Peyer's patch (tissue), 4 donors: ENCODE data around the gene TOMM20. TPM values are rescaled to one million over a fixed set of nuclear protein-coding genes. Genes with fewer than 3 reads are reported as not detected.
A peak's percentile ranks its signal among the peaks of the same experiment; 100 is the strongest.

Experiments used
- DNase-seq, 3 donors: peaks; one replicate each; pipeline ENCODE4 v3.0.0-alpha.2; 2017 to 2019
- H3K27ac ChIP-seq, 4 donors: fragments of 200-600 bp; sonication (generic); one replicate each; pipeline ENCODE4 v1.5.1; 2016 to 2019
- H3K27me3 ChIP-seq, 2 donors: fragments of 200-600 bp; sonication (generic); one replicate each; pipeline ENCODE4 v1.5.1; 2019
- H3K36me3 ChIP-seq, 3 donors: fragments of 200-600 bp; sonication (generic); one replicate each; pipeline ENCODE4 v1.5.1; 2016 to 2019
- H3K4me1 ChIP-seq, 4 donors: fragments of 200-600 bp; sonication (generic); one replicate each; pipeline ENCODE4 v1.5.1; 2016 to 2019
- H3K4me3 ChIP-seq, 4 donors: fragments of 200-600 bp; sonication (generic); 1 replicate in 3 of 4; 2 replicates in 1 of 4; pipeline ENCODE4 v1.5.1; 2016 to 2019; ENCODE audit warnings: mild to moderate bottlenecking in 1 of 4
- H3K9me3 ChIP-seq, 4 donors: fragments of 200-600 bp; sonication (generic); one replicate each; pipeline ENCODE4 v1.5.1; 2016 to 2019; ENCODE audit warnings: mild to moderate bottlenecking in 1 of 4
- POLR2A ChIP-seq, 2 donors: fragments of 450-650 bp; IDR thresholded peaks; one replicate each; pipeline ENCODE4 v1.5.1; 2017; ENCODE audit warnings: antibody characterized with exemption in 2 of 2, mild to moderate bottlenecking in 2 of 2, moderate library complexity in 2 of 2
- total RNA-seq, 4 donors: library from RNA; depleted of rRNA; stranded (reverse); fragments of >200 nt; gene quantifications; one replicate each; pipeline ENCODE4 v1.1.0, GENCODE V29; 2016
- TF ChIP-seq, protein P1 (sequence below), 6 experiments: fragments of 450-650 bp in 4 of 6; fragments of 200-600 bp in 2 of 6; sonication (generic) in 1 of 6; IDR thresholded peaks; one replicate each; pipeline ENCODE4 v1.5.1; 2017 to 2019; ENCODE audit warnings: antibody characterized with exemption in 6 of 6, mild to moderate bottlenecking in 3 of 6, moderate library complexity in 1 of 6

The TOMM20 gene
- 10 to 100 TPM; 38.0 to 44.3 (median 42.8) TPM for total RNA-seq

DNA sequence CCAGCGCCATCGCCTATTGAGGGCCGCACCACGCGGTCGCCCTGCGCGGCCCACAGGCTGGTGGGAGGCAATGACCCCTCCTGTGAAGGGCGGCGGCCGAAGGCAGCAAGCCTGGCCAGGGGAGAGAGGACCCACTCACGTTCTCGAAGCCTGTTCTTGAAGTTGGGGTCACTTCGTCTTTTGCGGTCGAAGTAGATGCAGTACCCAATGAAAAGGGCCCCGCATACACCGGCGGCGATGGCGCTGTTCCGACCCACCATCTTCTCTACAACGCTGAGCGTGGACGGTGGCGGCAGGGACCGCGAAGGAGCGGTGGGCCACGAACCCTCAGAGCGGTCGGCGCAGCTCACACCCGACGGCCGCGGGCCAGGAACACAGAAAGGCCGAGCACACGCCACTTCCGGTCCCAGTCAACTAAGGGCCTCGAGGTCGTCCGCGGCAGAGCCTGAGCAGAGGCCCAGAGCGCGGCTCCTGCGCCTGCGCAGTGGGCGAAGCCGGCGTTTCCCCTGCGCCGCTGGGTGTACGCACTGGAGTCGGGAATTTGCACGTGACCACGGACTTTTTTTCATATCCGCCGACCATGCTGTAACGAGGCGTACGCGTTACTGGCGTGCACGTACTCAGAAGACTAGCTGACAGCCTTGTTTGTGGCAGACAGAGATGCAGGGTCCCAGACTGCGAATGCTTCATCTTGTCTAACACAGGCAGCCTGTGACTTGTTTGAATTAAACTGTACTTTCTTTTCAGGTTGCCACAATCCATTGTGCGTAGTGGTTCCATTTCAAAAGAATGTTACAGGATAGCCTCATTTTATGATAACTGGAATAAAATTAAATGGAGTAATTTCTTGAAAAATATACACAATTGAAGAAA lies at the start of gene TOMM20:
Gene TOMM20, minus strand, starts transcription at position 382 of the 873 bp plus-strand sequence. Its CDS starts 122 bp downstream, at position 260.
- Histone ChIP-seq H3K27ac (peak within 1 kb of the TSS; percentile 83 to 87 (median 86)), H3K4me1 (peaks cover 0 to 17% (median 5%) of the 10 kb centered on the region in 4 donors), H3K36me3 (peaks cover 0 to 24% (median 0%) of the 10 kb centered on the region in 3 donors), H3K27me3 (no peaks in the 10 kb centered on the region), H3K9me3 (no peaks in the 10 kb centered on the region), H3K4me3 (peak within 1 kb of the TSS; percentile 65 to 88 (median 83))
- peak; percentile 72 to 81 for TF ChIP-seq POLR2A (IDR thresholded peaks at IDR 0.05)
- TF ChIP-seq, protein P1, sequence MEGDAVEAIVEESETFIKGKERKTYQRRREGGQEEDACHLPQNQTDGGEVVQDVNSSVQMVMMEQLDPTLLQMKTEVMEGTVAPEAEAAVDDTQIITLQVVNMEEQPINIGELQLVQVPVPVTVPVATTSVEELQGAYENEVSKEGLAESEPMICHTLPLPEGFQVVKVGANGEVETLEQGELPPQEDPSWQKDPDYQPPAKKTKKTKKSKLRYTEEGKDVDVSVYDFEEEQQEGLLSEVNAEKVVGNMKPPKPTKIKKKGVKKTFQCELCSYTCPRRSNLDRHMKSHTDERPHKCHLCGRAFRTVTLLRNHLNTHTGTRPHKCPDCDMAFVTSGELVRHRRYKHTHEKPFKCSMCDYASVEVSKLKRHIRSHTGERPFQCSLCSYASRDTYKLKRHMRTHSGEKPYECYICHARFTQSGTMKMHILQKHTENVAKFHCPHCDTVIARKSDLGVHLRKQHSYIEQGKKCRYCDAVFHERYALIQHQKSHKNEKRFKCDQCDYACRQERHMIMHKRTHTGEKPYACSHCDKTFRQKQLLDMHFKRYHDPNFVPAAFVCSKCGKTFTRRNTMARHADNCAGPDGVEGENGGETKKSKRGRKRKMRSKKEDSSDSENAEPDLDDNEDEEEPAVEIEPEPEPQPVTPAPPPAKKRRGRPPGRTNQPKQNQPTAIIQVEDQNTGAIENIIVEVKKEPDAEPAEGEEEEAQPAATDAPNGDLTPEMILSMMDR (IDR thresholded peaks at IDR 0.05): peak in 1 of 6 experiments; percentile 31
- DNase-seq: peak; percentile 90 to 98 (median 97)

GRCh38 chr1:235176486-235176885 lies 47.8 kb upstream of the TOMM20 start:
- no peaks in the 10 kb centered on the region for H3K27me3 ChIP-seq
- no peak for DNase-seq

GRCh38 chr1:235169986-235170385 lies 41.3 kb upstream of the TOMM20 start:
- Histone ChIP-seq H3K4me1 (no peaks in the 10 kb centered on the region), H3K36me3 (peaks cover 0 to 66% (median 0%) of the 10 kb centered on the region in 3 donors), H3K4me3 (no peak overlapping the region), H3K9me3 (no peaks in the 10 kb centered on the region), H3K27ac (no peak overlapping the region), H3K27me3 (no peaks in the 10 kb centered on the region)
- no peak for DNase-seq
- TF ChIP-seq, protein P1 (IDR thresholded peaks at IDR 0.05): no peak
- TF ChIP-seq POLR2A (IDR thresholded peaks at IDR 0.05): no peak

More at GRCh38 chr1:235176486-235176885, 47.8 kb upstream of the TOMM20 start:
- H3K9me3 ChIP-seq: no peaks in the 10 kb centered on the region
- peaks cover 0 to 63% (median 0%) of the 10 kb centered on the region in 3 donors for H3K36me3 ChIP-seq
- no peak overlapping the region for H3K27ac ChIP-seq
- no peak for TF ChIP-seq POLR2A (IDR thresholded peaks at IDR 0.05)
- TF ChIP-seq, protein P1 (IDR thresholded peaks at IDR 0.05): no peak
- no peaks in the 10 kb centered on the region for H3K4me1 ChIP-seq
- no peak overlapping the region for H3K4me3 ChIP-seq

DNA sequence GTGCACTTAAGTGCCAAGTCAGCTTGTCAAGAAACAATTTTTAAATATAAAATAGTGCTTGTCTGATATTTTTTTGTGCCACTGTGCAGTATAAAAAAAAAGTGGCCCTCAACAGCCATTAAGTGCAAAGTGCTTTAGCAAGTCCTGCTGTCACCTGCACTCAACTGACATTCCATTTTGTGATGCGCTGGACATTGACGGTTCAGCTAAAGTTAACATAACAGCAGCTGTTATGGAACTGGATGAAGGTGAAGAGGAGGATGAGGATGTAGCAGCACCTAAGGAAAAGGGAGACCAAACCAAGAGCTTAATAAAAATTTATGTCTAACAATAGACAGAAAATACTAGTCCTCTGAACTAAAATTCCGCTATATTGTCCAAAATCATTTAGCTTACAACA lies 39.7 kb upstream of the TOMM20 start:
- Histone ChIP-seq H3K4me1 (no peaks in the 10 kb centered on the region), H3K27me3 (no peaks in the 10 kb centered on the region), H3K9me3 (no peaks in the 10 kb centered on the region), H3K27ac (no peak overlapping the region), H3K4me3 (no peak overlapping the region), H3K36me3 (peaks cover 0 to 53% (median 0%) of the 10 kb centered on the region in 3 donors)
- TF ChIP-seq, protein P1 (IDR thresholded peaks at IDR 0.05): no peak
- no peak for TF ChIP-seq POLR2A (IDR thresholded peaks at IDR 0.05)
- no peak for DNase-seq

DNA sequence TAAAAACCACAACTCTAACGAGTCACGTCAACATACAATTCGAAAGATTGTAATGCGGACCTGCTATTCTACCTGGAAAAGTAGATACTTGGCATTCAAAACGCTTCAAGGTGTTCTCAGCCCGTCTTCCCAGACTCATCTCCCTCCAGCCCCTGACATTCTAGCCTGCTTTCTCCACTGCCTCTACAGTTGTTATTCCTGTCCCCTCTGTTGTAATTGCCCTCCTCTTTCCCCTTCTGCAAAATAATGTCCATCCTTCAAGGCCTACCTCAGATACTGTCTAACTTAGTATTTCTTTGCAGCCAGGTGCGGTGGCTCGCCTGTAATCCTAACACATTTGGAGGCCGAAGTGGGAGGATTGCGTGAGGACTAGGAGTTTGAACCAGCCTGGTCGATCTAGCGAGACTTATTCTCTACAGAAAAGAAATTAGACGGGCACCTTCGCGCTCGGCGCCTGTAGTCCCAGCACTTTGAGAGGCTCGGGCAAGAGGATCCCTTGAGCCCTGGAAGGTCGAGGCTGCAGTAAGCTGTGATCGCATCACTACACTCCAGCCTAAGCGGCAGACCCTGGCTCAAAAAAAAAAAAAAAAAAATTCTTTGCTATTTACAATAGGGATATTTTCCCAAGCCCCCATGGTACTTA lies 33.2 kb upstream of the TOMM20 start:
- Histone ChIP-seq H3K4me1 (peaks cover 0 to 34% (median 7%) of the 10 kb centered on the region in 4 donors), H3K27me3 (no peaks in the 10 kb centered on the region), H3K36me3 (peaks cover 0 to 29% (median 0%) of the 10 kb centered on the region in 3 donors), H3K27ac (peak overlapping the region; percentile 89 to 93 (median 90)), H3K4me3 (peak overlapping the region; percentile 68 to 85 (median 72)), H3K9me3 (no peaks in the 10 kb centered on the region)
- DNase-seq: no peak
- TF ChIP-seq, protein P1 (IDR thresholded peaks at IDR 0.05): no peak
- no peak for TF ChIP-seq POLR2A (IDR thresholded peaks at IDR 0.05)
